AG10803 (cell line): ENCODE measurements around the gene OR52B6.

Source experiments
- DNase-seq: peaks from one replicate; pipeline ENCODE4 v3.0.0; 2010; ENCODE audit warnings: low read depth
- H3K4me3 ChIP-seq: 2 replicates; pipeline ENCODE4 v1.5.1; 2011; ENCODE audit warnings: mild to moderate bottlenecking, low read length, control low read depth
- TF ChIP-seq, protein P1 (sequence below): conservative IDR thresholded peaks from 2 replicates; pipeline ENCODE4 v1.5.1; 2011; ENCODE audit warnings: mild to moderate bottlenecking, low read length, control low read depth, inconsistent platforms

Gene OR52B6

GRCh38 chr11:5622802-5623201, 42.1 kb downstream of the OR52B6 start:
- DNase-seq, result no peak
- H3K4me3 ChIP-seq, result no peak overlapping the region
- TF ChIP-seq, protein P1, sequence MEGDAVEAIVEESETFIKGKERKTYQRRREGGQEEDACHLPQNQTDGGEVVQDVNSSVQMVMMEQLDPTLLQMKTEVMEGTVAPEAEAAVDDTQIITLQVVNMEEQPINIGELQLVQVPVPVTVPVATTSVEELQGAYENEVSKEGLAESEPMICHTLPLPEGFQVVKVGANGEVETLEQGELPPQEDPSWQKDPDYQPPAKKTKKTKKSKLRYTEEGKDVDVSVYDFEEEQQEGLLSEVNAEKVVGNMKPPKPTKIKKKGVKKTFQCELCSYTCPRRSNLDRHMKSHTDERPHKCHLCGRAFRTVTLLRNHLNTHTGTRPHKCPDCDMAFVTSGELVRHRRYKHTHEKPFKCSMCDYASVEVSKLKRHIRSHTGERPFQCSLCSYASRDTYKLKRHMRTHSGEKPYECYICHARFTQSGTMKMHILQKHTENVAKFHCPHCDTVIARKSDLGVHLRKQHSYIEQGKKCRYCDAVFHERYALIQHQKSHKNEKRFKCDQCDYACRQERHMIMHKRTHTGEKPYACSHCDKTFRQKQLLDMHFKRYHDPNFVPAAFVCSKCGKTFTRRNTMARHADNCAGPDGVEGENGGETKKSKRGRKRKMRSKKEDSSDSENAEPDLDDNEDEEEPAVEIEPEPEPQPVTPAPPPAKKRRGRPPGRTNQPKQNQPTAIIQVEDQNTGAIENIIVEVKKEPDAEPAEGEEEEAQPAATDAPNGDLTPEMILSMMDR, result no peak

DNA sequence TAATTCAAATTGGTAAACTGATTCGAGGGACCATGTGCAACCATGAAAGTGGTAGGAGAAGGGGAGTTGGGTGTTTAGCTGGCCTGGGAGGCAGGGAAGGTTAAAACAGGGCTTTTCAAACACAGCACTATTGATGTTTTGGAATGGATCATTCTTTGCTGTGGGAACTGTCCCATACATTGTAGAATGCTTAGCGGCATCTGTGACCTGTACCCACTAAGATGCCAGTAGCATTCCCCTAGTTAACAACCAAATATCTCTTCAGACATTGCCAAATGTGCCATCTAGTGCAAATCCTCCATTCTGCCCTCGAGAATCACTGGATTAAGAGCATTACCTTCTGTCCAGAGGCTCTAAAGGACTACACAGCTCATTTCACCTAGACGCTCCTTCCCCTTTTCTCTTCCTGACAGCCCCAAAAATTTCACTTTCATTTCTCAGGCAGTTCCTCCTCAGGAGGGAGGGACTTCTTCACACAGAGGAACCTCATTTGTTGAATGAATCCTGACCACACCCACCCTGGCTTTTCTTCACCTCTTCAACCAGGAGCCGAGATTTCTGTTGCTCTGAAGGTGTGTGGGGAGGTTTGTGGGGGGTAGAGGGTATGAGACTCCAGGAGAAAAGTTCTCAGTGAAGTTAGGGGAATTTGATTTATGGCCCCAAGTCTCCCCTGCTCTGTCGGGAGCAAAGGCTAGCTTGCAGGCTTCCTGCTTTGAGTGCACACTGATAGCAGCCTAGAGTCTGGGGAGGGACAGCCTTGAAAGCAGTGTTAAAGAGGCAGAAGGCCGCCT, 44.0 kb downstream of the OR52B6 start, which contains the start of gene TRIM34:
TRIM34 (plus strand) TSS at position 513 of the 791 bp plus-strand sequence. CDS start 7,331 bp downstream, outside the sequence.
- DNase-seq, result peak; percentile 62
- peak within 1 kb of the TSS; percentile 66 for H3K4me3 ChIP-seq
- TF ChIP-seq, protein P1, result no peak

DNA sequence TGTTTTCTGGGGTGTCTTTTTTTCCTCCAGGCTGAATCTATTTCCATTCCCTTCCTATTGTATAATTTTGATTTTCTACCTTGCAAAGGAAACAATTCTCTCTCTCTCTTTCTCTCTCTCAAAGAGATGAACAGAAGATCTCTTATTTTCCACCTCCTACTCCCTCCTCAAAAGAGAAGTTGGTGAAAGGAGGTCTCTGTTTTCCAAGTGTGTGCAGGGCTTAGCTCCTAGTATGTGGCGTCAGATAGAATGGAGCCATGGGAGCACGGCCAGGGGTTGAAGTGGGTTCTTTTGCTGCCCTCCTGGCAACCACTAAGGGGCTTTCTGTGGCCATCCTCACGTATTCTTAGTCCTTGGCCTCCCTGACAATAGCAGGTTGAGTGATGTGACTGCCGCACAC, 44.6 kb downstream of the OR52B6 start:
- no peak for DNase-seq
- H3K4me3 ChIP-seq, result peak overlapping the region; percentile 66
- TF ChIP-seq, protein P1, result no peak

GRCh38 chr11:5626196-5626595, 45.5 kb downstream of the OR52B6 start:
- no peak overlapping the region for H3K4me3 ChIP-seq
- DNase-seq, result peak; percentile 72
- TF ChIP-seq, protein P1, result no peak

- H3K4me3 ChIP-seq, result no peak overlapping the region
- DNase-seq, result no peak
- TF ChIP-seq, protein P1, result no peak
Measured at GRCh38 chr11:5631417-5631816, 50.7 kb downstream of the OR52B6 start.
